Activated CD4-positive, alpha-beta T cell treated with anti-CD3 and anti-CD28 coated beads, Interleukin-2, amount 10 ng/mL, durations not matched to agents 24 days and 14 days (primary cell): Measurements from ENCODE around the gene WWP2. TPM values are rescaled to one million over a fixed set of nuclear protein-coding genes. Genes with fewer than 3 reads are reported as not detected.

Experiments used
- DNase-seq: peaks from one replicate; pipeline ENCODE4 v3.0.0; 2022
- H3K27ac Mint-ChIP-seq: one replicate; pipeline ENCODE4 v1.8.0; 2022; ENCODE audit warnings: mild to moderate bottlenecking, mixed read lengths
- H3K27me3 Mint-ChIP-seq: one replicate; pipeline ENCODE4 v1.8.0; 2022; ENCODE audit warnings: mixed read lengths
- H3K36me3 Mint-ChIP-seq: one replicate; pipeline ENCODE4 v1.8.0; 2022; ENCODE audit warnings: low read depth, mild to moderate bottlenecking, mixed read lengths
- H3K4me1 Mint-ChIP-seq: one replicate; pipeline ENCODE4 v1.8.0; 2021; ENCODE audit warnings: mixed read lengths
- H3K4me3 Mint-ChIP-seq: one replicate; pipeline ENCODE4 v1.8.0; 2022; ENCODE audit warnings: mild to moderate bottlenecking, moderate library complexity, mixed read lengths
- H3K9me3 Mint-ChIP-seq: one replicate; pipeline ENCODE4 v1.8.0; 2021; ENCODE audit warnings: mixed read lengths
- intact Hi-C: fragments of 100-400 bp; cut with micrococcal nuclease; formaldehyde crosslinking; loops from one replicate; pipeline ENCODE4 v1.15.1; 2023
- total RNA-seq: library from RNA; stranded (reverse); gene quantifications from 2 replicates; pipeline ENCODE4 v1.2.3, GENCODE V29; 2022

WWP2 gene
- total RNA-seq, 1 donor from 2014 or later: 57.5 TPM

DNA sequence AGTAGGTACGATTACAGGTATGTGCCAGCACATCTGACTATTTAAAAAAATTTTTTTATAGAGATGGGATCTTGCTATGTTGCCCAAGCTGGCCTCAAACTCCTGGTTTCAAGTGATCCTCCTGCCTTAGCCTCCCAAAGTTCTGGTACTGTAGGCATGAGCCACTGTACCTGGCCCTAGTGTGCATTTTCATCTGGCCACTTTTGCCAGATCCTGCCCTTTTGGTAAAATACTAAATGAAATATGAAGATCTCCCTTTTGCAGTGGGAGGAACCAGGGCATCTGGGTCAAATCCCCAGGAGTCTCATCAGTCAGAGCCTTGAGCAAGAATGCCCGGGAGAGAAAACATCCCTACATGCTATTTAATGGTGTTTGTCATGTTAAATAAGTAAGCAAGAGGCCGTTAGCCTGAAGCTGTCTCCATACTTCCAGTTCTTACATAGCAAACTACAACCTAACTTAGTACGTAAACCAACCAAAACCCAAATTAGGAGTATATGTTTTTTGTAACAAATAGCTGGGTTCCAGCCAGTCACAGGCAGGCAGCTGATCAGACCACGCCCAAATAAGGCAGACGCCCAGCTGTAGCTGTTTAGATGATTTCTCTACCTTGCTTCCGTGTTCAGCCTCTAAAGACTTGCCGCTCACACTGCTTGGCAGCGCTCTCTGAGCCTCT is 142.5 kb downstream of the WWP2 start:
- intact Hi-C loops: no loop called here
- no peak for DNase-seq
- H3K27me3 Mint-ChIP-seq: no peaks in the 10 kb centered on the region
- no peak overlapping the region for H3K27ac Mint-ChIP-seq
- H3K9me3 Mint-ChIP-seq: no peaks in the 10 kb centered on the region
- H3K4me3 Mint-ChIP-seq: no peak overlapping the region
- no peaks in the 10 kb centered on the region for H3K4me1 Mint-ChIP-seq
- peaks cover 19% of the 10 kb centered on the region for H3K36me3 Mint-ChIP-seq

DNA sequence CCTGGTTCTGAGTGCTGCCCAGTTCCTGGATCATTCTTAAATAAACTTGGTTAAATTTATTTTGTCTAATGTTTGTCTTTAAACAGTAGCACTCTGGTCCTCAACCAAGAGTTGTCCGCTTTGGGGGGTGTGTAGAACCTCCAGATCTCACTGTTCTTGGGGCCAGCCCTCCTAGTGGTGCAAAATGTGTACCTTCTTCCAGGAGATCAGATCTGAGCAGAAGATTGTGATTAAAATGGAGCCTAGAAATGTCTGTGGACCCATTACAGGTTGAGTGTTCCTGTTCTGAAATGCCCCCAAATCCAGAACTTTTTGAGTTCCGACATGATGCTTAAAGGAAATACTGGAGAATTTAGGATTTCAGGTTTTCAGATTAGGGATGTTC is 143.0 kb downstream of the WWP2 start:
- no peaks in the 10 kb centered on the region for H3K27me3 Mint-ChIP-seq
- no peaks in the 10 kb centered on the region for H3K9me3 Mint-ChIP-seq
- no peaks in the 10 kb centered on the region for H3K4me1 Mint-ChIP-seq
- no peak overlapping the region for H3K27ac Mint-ChIP-seq
- peaks cover 21% of the 10 kb centered on the region for H3K36me3 Mint-ChIP-seq
- H3K4me3 Mint-ChIP-seq: no peak overlapping the region
- intact Hi-C loops: no loop called here
- no peak for DNase-seq

- Mint-ChIP-seq H3K27me3 (no peaks in the 10 kb centered on the region), H3K36me3 (peaks cover 24% of the 10 kb centered on the region), H3K27ac (no peak overlapping the region), H3K4me3 (no peak overlapping the region), H3K9me3 (no peaks in the 10 kb centered on the region), H3K4me1 (no peaks in the 10 kb centered on the region)
- DNase-seq: no peak
- intact Hi-C loops: no loop called here
Observed at GRCh38 chr16:69906838-69907401, 144.8 kb downstream of the WWP2 start.

DNA sequence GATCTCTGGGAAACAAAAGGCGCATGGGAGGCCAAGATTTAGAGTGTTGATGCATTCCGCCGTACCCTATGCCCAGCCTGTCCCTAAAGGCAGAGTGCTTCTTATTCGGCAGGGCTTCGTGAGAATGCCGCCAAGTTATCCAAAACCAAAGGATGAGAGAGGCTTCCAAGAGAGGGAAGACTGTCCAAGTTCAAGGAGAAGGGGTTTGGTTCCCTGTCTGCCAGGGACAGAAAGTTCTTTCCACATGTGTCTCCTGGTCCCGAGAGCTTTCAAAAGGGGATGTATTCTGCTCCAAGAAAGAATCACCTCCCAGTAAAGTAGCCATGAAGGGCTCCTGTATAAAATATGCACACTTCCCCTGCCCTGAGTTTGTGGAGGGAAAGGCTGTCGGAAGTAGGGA is 146.9 kb downstream of the WWP2 start:
- Mint-ChIP-seq H3K4me3 (no peak overlapping the region), H3K27ac (no peak overlapping the region), H3K27me3 (no peaks in the 10 kb centered on the region), H3K4me1 (no peaks in the 10 kb centered on the region), H3K9me3 (no peaks in the 10 kb centered on the region), H3K36me3 (peaks cover 20% of the 10 kb centered on the region)
- intact Hi-C loops: no loop called here
- no peak for DNase-seq

DNA sequence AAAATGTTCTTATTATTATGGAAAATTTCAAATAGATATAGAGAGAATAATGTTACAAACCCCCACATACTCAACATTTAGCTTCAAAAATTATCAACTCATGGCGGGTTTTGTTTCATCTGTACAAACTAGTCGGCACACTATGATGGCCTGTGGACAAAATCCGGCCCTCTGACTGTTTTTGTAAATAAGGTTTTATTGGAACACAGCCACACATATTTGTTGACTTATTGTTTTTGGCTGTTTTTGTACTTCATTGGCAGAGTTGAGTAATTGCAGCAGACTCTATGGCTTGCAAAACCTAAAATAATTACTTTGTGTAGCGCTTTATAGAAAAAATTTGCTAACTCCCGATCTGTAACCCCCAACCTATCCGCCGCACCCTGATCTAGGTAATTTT is 147.6 kb downstream of the WWP2 start:
- Mint-ChIP-seq H3K9me3 (no peaks in the 10 kb centered on the region), H3K4me1 (no peaks in the 10 kb centered on the region), H3K27ac (no peak overlapping the region), H3K4me3 (no peak overlapping the region), H3K27me3 (no peaks in the 10 kb centered on the region), H3K36me3 (peaks cover 19% of the 10 kb centered on the region)
- intact Hi-C loops: no loop called here
- DNase-seq: no peak

- Mint-ChIP-seq H3K9me3 (no peaks in the 10 kb centered on the region), H3K4me3 (no peak overlapping the region), H3K4me1 (no peaks in the 10 kb centered on the region), H3K27me3 (no peaks in the 10 kb centered on the region), H3K36me3 (peaks cover 17% of the 10 kb centered on the region), H3K27ac (no peak overlapping the region)
- no peak for DNase-seq
- intact Hi-C loops: no loop called here
Observed at GRCh38 chr16:69910964-69911363, 148.8 kb downstream of the WWP2 start.

GRCh38 chr16:69916462-69916861 is 154.3 kb downstream of the WWP2 start:
- intact Hi-C loops: no loop called here
- no peak for DNase-seq
- Mint-ChIP-seq H3K4me3 (no peak overlapping the region), H3K27ac (no peak overlapping the region), H3K27me3 (no peaks in the 10 kb centered on the region), H3K4me1 (no peaks in the 10 kb centered on the region), H3K9me3 (no peaks in the 10 kb centered on the region), H3K36me3 (peaks cover 15% of the 10 kb centered on the region)

DNA sequence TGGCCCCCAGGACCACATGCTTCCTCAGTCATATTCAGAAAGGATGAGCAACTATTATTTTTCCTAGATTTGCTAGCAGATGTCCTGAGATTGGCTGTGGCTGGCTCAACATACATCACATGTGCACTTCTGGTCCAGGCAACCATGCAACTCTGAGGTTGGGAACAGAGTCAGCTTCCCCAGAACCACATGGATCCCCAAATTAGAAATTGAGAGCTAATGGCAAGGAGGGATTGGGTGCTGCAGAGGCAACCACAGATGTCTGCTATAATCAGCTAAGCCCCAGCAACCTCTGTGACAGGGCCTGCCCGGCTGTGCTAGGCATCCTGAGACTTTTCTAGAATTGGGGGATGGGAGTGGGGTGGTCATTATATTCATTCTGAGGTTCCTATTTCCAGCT is 155.2 kb downstream of the WWP2 start:
- intact Hi-C loops: no loop called here
- Mint-ChIP-seq H3K27me3 (no peaks in the 10 kb centered on the region), H3K4me3 (no peak overlapping the region), H3K27ac (no peak overlapping the region), H3K9me3 (no peaks in the 10 kb centered on the region), H3K4me1 (no peaks in the 10 kb centered on the region), H3K36me3 (peaks cover 15% of the 10 kb centered on the region)
- DNase-seq: no peak

GRCh38 chr16:69917739-69918138 is 155.6 kb downstream of the WWP2 start:
- Mint-ChIP-seq H3K4me1 (no peaks in the 10 kb centered on the region), H3K36me3 (peaks cover 14% of the 10 kb centered on the region), H3K9me3 (no peaks in the 10 kb centered on the region), H3K27ac (no peak overlapping the region), H3K4me3 (no peak overlapping the region), H3K27me3 (no peaks in the 10 kb centered on the region)
- intact Hi-C loops: no loop called here
- no peak for DNase-seq

GRCh38 chr16:69918241-69918640 is 156.1 kb downstream of the WWP2 start:
- Mint-ChIP-seq H3K27me3 (no peaks in the 10 kb centered on the region), H3K4me1 (no peaks in the 10 kb centered on the region), H3K27ac (no peak overlapping the region), H3K36me3 (peaks cover 14% of the 10 kb centered on the region), H3K9me3 (no peaks in the 10 kb centered on the region), H3K4me3 (no peak overlapping the region)
- no peak for DNase-seq
- intact Hi-C loops: no loop called here

DNA sequence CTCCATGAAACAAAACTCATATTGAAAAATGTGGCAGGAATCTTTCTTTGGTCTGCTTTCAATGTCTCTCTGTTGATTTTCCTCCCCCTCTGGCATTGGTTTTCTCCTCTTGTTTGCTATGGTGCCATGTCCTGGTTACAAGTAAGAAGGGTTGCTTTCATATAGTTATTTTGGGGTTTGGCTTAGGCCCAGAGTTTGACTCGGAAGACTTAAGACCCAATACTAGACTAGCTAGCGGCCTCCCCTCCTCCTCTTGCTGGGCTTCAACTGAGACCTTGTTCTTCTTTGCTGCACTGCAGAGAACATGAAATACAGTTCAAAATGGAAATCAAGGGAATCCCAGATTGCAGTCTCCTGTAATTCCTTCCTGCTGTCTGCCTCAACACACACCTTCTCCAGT is 159.0 kb downstream of the WWP2 start:
- DNase-seq: no peak
- H3K27me3 Mint-ChIP-seq: no peaks in the 10 kb centered on the region
- intact Hi-C loops: no loop called here
- peaks cover 14% of the 10 kb centered on the region for H3K36me3 Mint-ChIP-seq
- no peak overlapping the region for H3K27ac Mint-ChIP-seq
- H3K9me3 Mint-ChIP-seq: no peaks in the 10 kb centered on the region
- no peak overlapping the region for H3K4me3 Mint-ChIP-seq
- no peaks in the 10 kb centered on the region for H3K4me1 Mint-ChIP-seq

DNA sequence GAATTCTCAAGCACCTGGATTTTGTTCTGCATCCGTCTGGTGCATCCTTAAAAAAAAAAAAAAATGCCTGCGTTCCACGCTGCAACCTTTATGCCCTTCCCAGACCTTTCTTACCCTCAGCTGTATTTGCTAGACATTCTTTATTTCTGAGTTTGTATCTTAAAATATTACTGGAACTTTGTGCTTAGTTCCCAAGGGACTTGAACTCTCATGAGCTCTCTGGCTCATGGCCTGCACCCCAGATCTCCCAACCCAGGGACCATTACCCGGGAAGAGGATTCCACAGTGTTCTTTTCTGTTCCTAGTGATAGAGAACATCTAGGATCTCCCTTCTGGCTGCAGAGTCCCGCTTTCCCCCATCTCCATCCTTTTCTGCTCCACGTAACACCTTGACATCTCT is 160.1 kb downstream of the WWP2 start:
- H3K4me1 Mint-ChIP-seq: no peaks in the 10 kb centered on the region

DNA sequence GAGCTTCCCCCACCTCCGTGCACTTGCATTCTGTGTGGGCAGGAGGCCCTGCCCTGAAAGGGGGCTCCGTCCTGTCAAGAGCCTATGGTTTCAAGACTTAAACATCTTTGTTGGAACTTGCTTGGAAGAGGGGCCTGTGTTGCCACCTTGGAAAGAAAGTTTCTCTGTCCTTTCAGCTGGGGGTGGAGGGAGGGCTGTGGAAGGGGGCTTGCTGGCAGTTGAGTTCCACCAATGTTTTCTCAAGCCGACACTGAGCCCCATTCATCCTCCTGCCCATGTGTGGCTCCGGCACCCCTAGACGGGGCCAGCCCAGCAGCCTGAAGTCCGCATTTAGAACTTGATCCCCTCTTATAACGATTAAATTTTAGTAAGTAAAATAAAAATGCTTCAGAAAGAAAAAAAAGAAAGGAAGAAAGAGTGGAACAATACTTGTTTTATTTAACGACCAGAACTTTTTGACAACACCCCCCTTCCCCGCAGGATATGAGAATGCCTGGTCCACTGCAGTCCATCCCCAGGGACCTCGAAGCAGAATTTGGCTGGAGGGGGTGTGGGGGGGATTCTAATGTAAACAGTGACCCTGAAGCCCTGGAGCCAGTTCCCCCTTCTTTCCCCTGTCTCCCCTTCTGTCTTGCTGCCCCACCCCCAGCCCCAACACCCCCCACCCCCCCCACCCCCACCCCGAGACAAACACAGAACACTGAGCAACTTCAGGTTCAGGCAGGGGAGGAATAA is 162.1 kb downstream of the WWP2 start:
- intact Hi-C loops: no loop called here
- no peak for DNase-seq
- H3K27ac Mint-ChIP-seq: no peak overlapping the region
- H3K27me3 Mint-ChIP-seq: no peaks in the 10 kb centered on the region
- peaks cover 2% of the 10 kb centered on the region for H3K36me3 Mint-ChIP-seq
- H3K4me1 Mint-ChIP-seq: no peaks in the 10 kb centered on the region
- H3K9me3 Mint-ChIP-seq: no peaks in the 10 kb centered on the region
- no peak overlapping the region for H3K4me3 Mint-ChIP-seq

More for the DNA sequence above, 160.1 kb downstream of the WWP2 start:
- H3K4me3 Mint-ChIP-seq: no peak overlapping the region
- no peak for DNase-seq
- H3K27me3 Mint-ChIP-seq: no peaks in the 10 kb centered on the region
- H3K27ac Mint-ChIP-seq: no peak overlapping the region
- intact Hi-C loops: no loop called here
- H3K36me3 Mint-ChIP-seq: peaks cover 12% of the 10 kb centered on the region
- no peaks in the 10 kb centered on the region for H3K9me3 Mint-ChIP-seq

- H3K27me3 Mint-ChIP-seq: no peaks in the 10 kb centered on the region
Observed at GRCh38 chr16:69924777-69925191, 162.7 kb downstream of the WWP2 start.

More at GRCh38 chr16:69924777-69925191, 162.7 kb downstream of the WWP2 start:
- intact Hi-C loops: no loop called here
- Mint-ChIP-seq H3K4me3 (no peak overlapping the region), H3K9me3 (no peaks in the 10 kb centered on the region), H3K36me3 (peaks cover 4% of the 10 kb centered on the region), H3K27ac (no peak overlapping the region), H3K4me1 (no peaks in the 10 kb centered on the region)
- DNase-seq: no peak
